HG03108 (cell line): ENCODE data around the gene TRMT1.
"Not testable (repeated sequence)": the region's sequence is repeated elsewhere in the genome, so short reads cannot be mapped to it uniquely, and the experiment has no call there.

Experiments used
- ATAC-seq: cut with Tn5 transposase; IDR thresholded peaks from one replicate; pipeline ENCODE4 v1.9.1; 2021; ENCODE audit warnings: moderate library complexity; ENCODE audit not compliant: unreplicated experiment

The TRMT1 gene

DNA sequence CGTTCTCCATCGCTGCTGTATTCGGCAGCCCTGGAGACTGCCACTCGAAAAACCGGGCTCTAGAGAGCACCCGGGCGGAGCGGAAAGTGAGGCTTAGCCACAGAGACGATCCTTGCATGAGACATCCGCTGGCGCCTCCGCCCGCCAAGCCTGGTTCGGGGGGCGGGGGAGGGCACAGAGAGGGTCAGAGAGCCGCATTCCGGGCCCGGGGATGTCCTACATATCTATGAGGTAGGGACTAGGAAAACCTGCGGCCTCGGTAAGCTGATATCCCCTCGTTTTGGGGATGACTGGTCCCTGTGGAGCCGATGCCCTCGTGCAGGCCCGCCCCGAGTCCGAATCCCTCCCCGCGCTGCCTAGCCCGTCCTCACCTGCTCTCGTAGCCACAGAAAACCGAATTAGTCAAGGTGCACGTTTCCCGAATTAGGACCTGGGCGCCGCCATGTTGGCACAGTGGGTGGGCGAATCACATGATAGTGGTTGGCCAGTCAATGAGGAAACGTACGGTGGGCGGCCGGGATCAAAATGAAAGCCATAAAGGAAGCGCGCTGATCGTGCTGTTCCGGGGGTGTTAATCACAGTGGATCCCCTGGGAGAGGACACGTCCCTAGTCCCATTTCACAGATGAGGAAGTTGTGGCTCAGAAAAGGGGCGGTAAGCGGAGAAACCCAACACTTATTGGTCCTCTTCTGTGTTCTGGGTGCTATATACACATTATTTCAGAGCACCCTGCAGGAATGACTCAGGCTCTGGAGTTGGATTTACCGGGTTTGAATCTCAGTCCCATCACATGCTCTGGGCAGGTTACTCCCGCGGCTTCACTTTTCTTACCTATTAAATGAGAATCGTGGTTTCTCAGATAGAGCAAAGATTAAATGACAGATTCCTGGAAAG is at the start of gene TRMT1:
TSS of gene TRMT1 (minus strand) at position 459 of the 894 bp plus-strand sequence. CDS start at position 118, 341 bp downstream.
- no peak for ATAC-seq

DNA sequence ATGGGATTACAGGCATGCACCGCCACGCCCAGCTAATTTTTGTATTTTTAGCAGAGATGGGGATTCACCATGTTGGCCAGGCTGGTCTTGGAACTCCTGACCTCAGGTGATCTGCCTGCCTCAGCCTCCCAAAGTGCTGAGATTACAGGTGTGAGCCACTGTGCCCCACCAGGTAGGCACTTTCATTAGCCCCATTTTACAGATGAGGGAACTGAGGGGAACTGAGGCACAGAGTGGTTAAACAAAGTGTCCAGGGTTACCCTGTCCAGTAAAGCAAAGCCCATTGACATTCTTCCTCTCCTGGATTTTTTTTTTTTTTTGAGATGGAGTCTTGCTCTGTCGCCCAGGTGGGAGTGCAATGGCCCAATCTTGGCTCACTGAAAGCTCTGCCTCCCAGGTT is 49.6 kb upstream of the TRMT1 start:
- ATAC-seq = not testable (repeated sequence)

DNA sequence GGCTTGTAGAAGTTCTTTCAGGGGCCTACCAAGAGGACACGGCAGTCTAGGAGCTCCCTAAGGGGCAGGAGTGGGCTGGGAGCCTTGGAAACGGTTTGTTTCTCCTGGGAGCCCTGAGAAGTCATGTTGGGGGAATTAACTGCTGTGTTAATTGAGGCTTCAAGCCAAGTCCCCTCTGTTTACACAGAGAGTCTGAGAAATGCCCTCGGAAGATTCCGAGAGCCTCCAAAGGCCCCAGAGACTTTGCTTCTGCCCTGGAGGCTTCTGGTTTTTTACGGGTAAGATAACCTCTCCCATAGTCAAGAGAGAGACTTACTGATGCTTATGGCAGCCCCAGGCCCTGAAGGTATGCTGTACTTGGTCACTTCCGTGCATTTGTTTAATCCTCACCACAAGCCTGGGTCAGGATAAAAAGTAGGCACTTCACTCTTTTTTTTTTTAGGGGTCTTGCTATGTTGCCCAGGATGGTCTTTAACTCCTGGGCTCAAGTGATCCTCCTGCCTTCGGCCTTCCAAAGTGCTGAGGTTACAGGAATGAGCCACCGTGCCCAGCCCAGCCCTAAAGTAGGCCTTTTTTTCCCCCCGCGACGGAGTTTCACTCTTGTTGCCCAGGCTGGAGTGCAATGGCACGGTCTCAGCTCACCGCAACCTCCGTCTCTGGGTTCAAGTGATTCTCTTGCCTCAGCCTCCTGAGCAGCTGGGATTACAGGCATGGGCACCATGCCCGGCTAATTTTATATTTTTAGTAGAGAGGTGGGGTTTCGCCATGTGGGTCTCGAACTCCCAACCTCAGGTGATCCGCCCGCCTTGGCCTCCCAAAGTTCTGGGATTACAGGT is 48.8 kb upstream of the TRMT1 start:
- ATAC-seq = no peak

DNA sequence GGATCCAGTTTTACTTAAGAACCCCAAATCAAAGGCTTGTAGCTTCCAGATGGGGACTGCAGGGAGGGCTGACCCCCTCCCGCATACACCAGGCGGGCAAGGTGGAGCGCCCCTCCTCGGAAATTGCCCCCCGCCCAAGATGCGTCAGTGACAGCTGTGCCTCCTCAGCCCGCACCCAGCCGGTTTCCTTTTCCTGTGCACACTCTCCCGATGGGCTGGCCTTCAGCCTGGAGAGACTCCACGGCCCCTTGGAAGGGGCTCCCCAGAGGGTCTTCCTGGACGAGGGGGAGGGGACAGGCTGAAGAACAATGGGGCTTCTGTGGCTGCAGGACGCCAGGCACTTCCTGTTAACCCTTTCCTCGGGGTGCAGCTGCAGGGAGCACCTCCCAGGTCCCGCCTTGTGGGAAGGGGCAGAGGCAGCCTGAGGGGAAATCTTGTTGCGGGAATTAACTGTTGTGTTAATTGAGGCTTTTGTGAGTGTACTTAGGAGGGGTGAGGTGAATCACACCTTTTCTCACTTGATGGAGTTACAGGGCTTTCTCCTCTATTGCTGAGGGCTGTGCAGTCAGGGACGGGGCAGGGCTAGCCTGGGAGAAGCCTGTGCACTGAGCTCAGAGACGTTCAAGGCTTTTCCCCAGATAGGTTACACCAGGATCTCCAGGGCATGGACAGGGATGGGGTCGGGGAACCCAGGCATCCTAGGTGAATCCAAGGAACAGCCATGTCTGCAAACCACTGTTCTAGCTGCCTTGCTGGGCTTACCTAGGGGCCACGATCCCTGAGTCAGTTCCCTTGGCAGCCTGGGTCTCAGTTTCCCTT is 48.0 kb upstream of the TRMT1 start:
- no peak for ATAC-seq

DNA sequence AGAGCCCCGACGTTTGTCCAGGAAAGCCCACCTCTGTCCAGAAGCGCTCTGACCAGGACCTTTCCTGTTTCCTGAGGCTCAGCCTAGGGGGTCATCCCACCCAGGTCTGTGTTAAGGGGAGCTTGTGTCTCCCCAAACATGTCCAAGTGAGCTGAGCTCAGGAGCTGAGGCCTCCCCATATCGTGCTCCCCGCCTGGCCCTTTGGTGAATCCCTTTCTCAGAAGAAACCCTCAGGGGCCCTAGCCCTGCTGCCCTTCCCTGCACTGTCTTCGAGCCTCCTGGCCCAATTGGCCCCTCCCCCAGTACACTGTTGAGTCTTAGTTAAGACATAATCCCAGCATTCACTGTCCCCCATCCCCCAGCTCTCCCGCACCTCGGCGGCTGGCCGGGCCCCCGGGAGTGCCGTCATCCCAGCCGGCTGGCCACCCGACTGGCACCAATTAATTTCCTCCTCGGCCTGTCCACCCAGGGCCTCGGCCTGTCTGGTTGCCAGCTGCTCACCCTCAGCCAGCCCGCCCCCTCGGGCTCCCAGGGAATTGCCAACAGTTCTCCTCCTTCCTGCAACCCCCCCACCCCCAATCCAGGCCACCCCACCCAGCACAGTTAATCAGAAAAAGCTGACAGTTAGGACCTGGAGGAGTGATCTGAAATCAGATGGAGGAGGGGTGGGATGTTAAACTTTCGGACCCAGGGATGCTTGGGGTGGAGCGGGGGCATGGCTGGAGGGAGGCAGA is 47.2 kb upstream of the TRMT1 start:
- no peak for ATAC-seq

DNA sequence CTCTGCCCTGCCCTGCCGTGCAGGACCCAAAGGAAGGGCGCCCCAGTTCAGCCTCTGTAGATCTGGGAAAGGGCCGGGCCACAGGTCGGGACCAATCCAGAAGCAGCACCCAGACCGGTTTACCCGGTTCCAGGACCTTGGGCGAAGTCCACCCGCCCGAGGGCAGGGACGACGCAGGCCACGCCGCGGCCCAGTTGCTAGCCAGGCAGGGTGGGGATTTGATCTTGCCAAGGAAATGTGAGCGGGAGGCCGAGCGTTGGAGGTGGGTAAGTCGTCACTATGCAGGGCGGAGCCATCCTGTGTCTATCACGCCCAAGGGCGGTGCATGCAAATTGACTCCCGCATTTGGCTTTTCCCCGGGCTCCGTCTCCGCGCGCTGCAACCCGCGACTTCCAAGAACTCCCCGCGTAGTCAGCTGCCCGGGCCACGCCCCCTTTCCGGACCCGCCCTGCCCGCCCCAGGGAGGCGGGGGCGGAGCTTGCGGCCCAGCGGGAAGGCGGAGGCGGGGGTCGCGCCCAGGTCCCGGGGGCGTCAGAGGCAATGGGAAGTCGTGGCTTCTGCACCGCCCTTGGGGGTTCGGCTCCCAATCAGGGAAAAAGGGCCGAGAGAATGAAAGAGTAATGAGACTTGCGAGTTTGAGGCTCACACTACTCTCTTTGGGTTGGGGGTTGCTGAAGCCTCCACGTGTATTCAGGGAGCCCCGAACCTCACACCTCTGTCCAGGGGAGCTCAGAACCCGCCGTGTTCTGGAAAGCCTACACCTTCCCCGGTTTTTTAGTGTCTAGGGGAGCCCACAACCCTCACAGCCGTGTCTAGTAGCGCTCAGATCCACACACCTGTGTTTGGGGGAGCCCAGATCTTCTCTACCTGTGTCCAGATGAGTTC is 46.4 kb upstream of the TRMT1 start:
- ATAC-seq = peak; percentile 45

DNA sequence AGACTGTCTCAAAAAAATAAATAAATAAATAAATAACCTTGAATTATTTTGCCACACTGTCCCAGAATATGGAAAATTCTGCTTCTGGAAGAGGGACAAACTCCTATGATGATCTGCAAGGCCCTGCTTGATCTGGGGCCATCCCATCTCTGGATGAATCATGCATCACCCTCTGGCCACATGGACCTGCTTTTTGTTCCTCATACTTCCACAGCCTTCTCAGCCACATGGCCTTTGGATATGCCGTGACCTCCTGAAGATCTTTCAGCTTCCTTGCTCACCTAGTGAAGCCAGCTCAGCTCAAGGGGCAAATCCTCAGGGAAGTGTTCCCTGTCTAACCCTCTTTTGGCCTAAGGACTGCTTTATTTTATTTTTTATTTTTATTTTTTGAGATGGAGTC is 44.0 kb upstream of the TRMT1 start:
- ATAC-seq = no peak

DNA sequence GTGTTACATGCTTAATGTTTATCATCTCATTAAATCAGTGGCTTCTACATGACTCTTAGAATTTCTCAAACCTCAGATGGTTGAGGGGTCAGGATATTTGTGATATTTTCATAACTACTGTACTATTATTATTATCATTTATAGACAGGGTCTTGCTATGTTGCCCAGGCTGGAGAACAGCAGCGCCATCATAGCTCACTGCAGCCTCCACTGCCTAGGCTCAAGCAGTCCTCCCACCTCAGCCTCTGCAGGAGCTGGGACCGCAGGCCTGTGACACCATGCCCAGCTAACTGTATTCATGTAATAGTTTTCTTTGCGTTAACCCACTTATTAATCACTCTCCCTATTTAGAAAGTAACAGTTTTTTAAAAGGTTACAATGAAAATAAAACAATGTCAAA is 43.2 kb upstream of the TRMT1 start:
- ATAC-seq = no peak

DNA sequence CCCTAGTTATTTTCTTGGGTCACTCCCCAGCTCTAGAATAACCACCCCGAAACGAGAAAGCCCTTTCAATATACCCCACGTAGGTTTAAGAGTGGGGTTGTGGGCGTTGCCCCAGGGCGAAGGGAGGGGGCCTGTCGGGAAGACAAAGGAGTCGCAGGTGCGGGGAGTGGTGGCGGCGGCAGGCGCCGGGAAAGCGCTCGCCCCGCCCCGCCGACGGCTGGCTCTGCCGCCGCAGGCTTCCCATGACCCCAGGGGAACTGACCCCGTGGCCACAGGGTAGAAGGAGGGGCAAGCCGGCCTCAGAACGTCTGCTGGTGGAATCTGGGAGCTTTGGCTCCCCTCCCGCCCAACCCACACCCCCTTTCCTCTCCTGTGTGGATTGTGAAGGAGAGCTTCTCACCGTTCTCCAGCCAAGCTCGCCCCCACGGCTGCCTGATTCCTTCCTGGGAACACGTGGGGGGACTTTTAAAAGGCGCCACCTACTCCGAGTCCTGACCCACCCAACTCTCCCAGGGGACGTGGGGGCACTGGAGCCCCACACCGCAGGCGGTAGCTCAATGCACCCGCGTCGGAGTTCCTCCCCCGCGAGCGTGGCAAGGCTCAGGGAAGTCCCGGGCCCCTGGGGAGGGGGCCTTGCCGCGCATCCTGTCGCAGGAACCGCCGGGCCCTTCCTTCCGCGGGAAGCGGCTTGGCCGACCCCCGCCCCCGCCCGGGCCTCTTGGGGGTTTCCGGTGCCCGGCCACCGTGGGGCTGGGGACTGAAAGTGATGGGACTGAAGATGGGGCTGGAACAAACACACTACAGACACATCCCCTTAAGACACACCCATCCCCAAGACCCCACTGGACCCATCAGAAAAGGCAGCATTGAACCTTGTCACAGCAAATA is 39.2 kb upstream of the TRMT1 start:
- no peak for ATAC-seq

DNA sequence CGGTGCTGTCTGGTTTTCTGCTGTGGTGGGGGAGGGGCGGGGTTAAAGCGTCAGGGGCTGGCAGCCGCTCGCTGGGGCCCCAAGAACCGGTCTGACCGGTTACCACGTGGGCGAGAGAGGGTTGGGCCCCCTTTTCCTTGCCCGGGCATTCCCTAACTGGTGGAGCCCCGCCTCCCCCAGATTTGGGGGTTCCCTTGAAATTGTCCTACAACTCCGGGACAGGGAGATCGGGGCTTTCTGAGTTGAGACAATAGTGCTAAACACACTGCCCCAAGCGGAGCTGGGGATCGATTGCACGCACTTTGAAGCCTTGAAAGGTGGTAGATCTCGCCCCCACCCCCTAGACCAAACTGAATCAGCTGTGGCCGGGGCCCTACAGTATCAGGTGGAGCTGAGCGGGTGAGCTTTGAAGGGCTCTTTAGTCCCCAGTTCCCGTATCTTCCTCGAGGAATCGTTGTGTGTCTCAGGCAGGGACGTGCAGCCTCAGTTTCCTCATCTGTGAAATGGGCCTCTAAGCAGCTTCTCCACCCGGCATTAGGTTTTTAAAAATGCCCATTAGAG is 38.5 kb upstream of the TRMT1 start:
- ATAC-seq = no peak

DNA sequence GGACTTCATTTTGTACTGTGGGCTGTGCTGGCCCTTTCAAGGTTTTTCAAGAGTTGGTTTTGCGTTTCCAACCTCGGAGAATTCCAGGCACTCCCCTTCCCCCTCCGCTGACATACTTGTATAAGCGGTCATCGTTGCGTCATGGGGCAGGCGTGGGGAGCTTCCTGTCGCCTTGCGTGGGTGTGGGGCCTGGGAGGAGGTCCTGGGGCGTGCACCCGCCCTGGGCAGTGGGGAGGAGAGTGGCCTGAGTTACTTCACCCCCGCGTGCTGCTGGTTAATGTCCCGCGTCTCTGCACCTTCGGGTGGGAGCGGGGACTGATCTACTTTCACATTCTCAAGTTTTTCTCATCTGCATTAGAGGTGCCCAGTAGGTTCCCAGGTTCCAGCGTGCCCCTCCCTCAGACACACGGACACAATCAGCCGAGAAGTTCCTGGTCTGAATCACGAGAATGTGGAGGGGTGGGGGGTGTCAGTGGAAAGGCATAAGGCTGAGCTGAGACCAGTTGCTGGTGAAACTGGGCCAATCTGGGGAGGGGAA is 37.8 kb upstream of the TRMT1 start:
- no peak for ATAC-seq

DNA sequence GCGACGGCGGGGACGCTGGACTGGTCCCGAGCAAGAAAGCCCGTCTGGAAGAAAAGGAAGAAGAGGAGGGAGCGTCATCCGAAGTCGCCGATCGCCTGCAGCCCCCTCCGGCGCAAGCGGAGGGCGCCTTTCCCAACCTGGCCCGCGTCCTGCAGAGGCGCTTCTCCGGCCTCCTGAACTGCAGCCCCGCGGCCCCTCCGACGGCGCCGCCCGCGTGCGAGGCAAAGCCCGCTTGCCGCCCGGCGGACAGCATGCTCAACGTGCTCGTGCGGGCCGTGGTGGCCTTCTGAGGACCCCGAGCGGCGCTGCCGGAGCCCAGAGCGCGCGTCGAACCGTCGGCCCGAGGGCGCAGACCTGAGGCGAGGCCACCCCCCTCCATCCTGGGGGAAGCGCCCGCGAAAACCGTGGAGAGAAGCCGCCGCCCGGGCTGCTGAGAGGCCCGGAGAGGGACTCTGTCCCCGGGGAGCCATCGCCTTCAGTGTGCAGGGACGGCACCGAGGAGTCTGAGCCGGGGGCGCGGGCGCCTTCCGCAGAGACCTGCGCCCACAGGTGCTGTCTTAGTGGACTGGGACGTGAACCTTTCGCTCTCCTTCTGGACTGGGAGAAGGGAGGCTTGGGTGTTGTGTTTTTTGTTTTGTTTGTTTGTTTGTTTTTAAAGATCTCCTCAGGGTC is 37.2 kb upstream of the TRMT1 start:
- no peak for ATAC-seq

DNA sequence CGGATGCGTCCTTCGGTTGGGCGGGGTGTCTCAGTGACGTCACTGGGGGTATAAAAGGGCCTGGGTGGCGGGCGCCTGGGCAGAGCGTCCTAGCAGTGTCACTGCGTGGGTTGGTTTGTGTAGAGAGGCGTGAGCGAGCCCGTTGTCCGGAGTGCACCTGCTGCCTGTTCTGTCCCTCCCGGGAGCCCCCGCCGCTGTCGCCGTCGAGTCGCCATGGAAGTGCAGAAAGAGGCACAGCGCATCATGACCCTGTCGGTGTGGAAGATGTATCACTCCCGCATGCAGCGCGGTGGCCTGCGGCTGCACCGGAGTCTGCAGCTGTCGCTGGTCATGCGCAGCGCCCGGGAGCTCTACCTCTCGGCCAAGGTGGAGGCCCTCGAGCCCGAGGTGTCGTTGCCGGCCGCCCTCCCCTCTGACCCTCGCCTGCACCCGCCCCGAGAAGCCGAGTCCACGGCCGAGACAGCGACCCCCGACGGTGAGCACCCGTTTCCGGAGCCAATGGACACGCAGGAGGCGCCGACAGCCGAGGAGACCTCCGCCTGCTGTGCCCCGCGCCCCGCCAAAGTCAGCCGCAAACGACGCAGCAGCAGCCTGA is 36.5 kb upstream of the TRMT1 start:
- ATAC-seq = peak; percentile 20

DNA sequence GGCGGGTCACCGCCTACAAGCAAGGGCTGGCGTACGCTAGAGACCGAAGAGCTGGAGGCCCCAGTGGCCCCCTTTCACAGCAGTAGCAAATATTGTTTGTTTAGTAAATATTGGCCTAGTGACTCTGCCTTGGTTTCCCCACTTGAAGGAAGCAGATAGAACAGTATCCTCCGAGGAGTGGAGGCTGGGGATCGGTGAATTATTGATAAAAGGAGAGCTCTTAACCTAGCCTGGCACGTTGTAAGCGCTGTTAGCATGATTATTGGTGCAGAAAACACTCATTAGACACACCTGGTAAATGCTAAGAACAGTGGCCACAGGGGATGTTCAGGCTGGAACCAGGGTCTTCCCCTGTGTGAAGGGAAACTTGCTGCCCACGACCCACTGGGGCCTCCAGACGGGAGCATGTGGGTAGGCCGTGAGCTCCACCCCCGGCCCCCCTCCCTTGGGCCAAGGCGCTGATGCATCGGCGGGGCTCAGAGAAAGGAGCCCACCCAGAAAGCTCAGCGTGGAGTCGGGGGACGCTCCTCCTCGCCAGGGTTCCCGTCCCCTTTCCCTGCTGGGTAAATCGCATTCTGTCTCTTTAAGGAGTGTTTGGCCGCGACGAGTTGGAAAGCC is 35.9 kb upstream of the TRMT1 start:
- ATAC-seq = peak; percentile 6

DNA sequence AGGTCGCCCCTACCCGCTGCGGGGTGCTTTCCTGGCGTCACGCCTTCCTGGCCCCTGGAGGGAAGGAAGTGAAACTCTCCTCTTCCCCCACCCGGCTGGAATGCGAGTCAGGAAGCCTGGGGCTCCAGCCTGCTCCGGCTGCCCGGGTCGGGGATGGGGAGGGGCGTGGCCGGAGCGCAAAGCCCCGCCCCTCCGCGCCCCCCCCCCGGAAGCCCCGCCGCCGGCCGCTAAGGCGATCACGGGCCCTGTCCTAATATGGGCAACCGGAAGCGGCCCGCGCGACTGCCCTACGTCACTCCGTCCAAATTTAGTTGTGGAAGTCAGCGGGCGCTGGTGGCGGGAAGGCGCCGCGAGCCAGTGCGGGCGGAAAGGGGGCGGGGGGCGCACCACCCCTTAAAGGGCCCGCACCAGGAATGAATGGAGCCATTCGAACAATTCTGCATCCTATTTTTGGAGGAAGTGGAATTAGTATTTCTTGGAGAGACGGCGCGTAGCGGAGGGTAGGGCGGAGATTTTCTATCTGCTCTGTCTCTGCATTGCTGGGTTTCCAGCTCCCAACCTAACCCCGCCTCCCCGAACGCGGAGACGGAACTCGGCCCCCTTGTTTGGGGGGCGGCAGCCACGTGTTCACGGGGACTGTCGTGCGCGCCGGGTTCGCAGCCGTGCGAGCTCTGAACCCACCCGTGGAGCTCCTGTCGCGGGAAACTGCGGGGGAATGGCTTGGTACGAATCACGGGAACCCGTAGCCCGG is 35.2 kb upstream of the TRMT1 start:
- ATAC-seq = peak; percentile 31
